ENCODE results near the gene GRM7. TPM values are rescaled to one million over a fixed set of nuclear protein-coding genes. Genes with fewer than 3 reads are reported as not detected.

The GRM7 gene
- total RNA-seq, 2 experiments from 2014 or later = not detected

- H3K4me1 ChIP-seq (ENCODE audit: insufficient read depth, low read length, poor library complexity, severe bottlenecking) = no peaks in the 10 kb centered on the region
- no peaks in the 10 kb centered on the region for H3K79me2 ChIP-seq (ENCODE audit: insufficient read depth, low read depth, low read length)
Observed at GRCh38 chr3:7158516-7158915, 297.6 kb downstream of the GRM7 start.

DNA sequence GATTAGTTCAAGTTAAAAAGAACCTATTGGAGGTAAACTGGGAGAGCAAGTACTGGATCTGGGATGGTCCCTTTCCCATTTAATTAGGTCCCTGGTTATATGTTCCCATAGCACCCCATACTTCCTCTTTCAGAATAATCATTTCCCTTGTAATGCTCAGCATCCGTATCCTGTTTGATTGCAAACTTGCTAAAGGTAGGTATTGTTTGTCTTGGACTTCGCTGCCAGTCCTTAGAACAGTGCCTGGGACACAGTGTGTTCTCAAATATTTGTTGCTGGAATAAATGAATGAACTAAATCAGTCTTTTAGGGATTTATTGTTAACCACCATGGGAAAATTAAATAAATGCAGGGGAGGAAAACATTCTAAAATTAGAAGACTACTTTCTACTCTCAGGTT lies 299.8 kb downstream of the GRM7 start:
- Histone ChIP-seq H2AFZ (ENCODE audit: low read length) (no peak overlapping the region), H3K79me2 (ENCODE audit: insufficient read depth, low read depth, low read length) (no peaks in the 10 kb centered on the region), H4K20me1 (ENCODE audit: insufficient read depth, low read length) (no peaks in the 10 kb centered on the region), H3K4me2 (ENCODE audit: low read length) (no peak overlapping the region), H3K27ac (ENCODE audit: low read depth, low read length, poor library complexity, severe bottlenecking) (no peak overlapping the region), H3K36me3 (ENCODE audit: insufficient read depth, low read length) (no peaks in the 10 kb centered on the region), H3K4me1 (ENCODE audit: insufficient read depth, low read length, poor library complexity, severe bottlenecking) (no peaks in the 10 kb centered on the region), H3K9me2 (ENCODE audit: insufficient read depth, low read length) (no peaks in the 10 kb centered on the region), H3K4me3 (ENCODE audit: low read depth, low read length, poor library complexity, severe bottlenecking) (no peak overlapping the region), H3K9me3 (ENCODE audit: low read length) (no peaks in the 10 kb centered on the region)
- TF ChIP-seq, protein P1, sequence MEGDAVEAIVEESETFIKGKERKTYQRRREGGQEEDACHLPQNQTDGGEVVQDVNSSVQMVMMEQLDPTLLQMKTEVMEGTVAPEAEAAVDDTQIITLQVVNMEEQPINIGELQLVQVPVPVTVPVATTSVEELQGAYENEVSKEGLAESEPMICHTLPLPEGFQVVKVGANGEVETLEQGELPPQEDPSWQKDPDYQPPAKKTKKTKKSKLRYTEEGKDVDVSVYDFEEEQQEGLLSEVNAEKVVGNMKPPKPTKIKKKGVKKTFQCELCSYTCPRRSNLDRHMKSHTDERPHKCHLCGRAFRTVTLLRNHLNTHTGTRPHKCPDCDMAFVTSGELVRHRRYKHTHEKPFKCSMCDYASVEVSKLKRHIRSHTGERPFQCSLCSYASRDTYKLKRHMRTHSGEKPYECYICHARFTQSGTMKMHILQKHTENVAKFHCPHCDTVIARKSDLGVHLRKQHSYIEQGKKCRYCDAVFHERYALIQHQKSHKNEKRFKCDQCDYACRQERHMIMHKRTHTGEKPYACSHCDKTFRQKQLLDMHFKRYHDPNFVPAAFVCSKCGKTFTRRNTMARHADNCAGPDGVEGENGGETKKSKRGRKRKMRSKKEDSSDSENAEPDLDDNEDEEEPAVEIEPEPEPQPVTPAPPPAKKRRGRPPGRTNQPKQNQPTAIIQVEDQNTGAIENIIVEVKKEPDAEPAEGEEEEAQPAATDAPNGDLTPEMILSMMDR (conservative IDR thresholded peaks at IDR 0.05; ENCODE audit: low read length) = no peak
- BruUV-seq (replicated peaks) = no TSS peak
- ChIA-PET POLR2A (no interaction called here), CTCF (ENCODE audit: unreplicated experiment) (no interaction called here)
- no peak for DNase-seq (ENCODE audit: low spot score)
- intact Hi-C loops (cut with micrococcal nuclease; ENCODE audit: unreplicated experiment) = no loop called here

More at GRCh38 chr3:7158516-7158915, 297.6 kb downstream of the GRM7 start:
- Histone ChIP-seq H3K9me2 (ENCODE audit: insufficient read depth, low read length) (no peaks in the 10 kb centered on the region), H3K27ac (ENCODE audit: low read depth, low read length, poor library complexity, severe bottlenecking) (no peak overlapping the region), H3K36me3 (ENCODE audit: insufficient read depth, low read length) (no peaks in the 10 kb centered on the region), H3K4me3 (ENCODE audit: low read depth, low read length, poor library complexity, severe bottlenecking) (no peak overlapping the region), H3K9me3 (ENCODE audit: low read length) (no peaks in the 10 kb centered on the region), H4K20me1 (ENCODE audit: insufficient read depth, low read length) (no peaks in the 10 kb centered on the region), H2AFZ (ENCODE audit: low read length) (no peak overlapping the region), H3K4me2 (ENCODE audit: low read length) (no peak overlapping the region)
- TF ChIP-seq, protein P1 (conservative IDR thresholded peaks at IDR 0.05; ENCODE audit: low read length) = no peak
- TF ChIP-seq EZH2phosphoT487 (IDR thresholded peaks at IDR 0.05; ENCODE audit: borderline replicate concordance, low read depth, low read length) = no peak
- DNase-seq (ENCODE audit: low spot score) = no peak
- no TSS peak for BruUV-seq (replicated peaks)
- POLR2A ChIA-PET = interaction anchor here (1.0 kb wide), 1 partner anchor 9 kb away, joined by 3 read pairs; no protein-coding TSS in a partner anchor
- intact Hi-C loops (cut with micrococcal nuclease; ENCODE audit: unreplicated experiment) = no loop called here
- CTCF ChIA-PET (ENCODE audit: unreplicated experiment) = no interaction called here

DNA sequence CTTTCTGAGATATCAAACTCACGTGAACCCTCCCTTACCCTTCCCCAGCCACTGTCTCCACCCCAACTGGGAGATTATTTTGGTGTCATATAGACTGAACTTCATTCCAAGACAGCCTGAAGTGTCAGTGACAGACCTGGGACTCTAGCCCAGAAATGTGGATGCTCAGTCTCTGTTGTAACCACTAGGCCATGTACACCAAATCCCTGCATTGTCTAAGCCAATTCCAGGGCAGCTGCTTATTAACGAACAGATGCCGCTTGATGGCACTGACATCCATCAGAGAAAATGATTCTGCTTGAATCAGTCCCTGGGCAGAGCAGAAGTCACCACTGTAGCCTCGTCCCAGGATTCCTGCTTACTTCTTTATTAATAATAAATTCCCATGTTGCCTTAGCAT lies 305.5 kb downstream of the GRM7 start:
- Histone ChIP-seq H2AFZ (ENCODE audit: low read length) (no peak overlapping the region), H3K9me3 (ENCODE audit: low read length) (no peaks in the 10 kb centered on the region), H3K79me2 (ENCODE audit: insufficient read depth, low read depth, low read length) (no peaks in the 10 kb centered on the region), H3K4me3 (ENCODE audit: low read depth, low read length, poor library complexity, severe bottlenecking) (no peak overlapping the region), H4K20me1 (ENCODE audit: insufficient read depth, low read length) (no peaks in the 10 kb centered on the region), H3K36me3 (ENCODE audit: insufficient read depth, low read length) (no peaks in the 10 kb centered on the region), H3K4me1 (ENCODE audit: insufficient read depth, low read length, poor library complexity, severe bottlenecking) (no peaks in the 10 kb centered on the region), H3K27ac (ENCODE audit: low read depth, low read length, poor library complexity, severe bottlenecking) (no peak overlapping the region), H3K4me2 (ENCODE audit: low read length) (no peak overlapping the region), H3K9me2 (ENCODE audit: insufficient read depth, low read length) (no peaks in the 10 kb centered on the region)
- ChIA-PET CTCF (ENCODE audit: unreplicated experiment) (no interaction called here), POLR2A (interaction anchor here (1.4 to 1.6 kb wide), 2 partner anchors 9 to 15 kb away, joined by 4 read pairs; no protein-coding TSS in a partner anchor)
- BruUV-seq (replicated peaks) = no TSS peak
- TF ChIP-seq, protein P1 (conservative IDR thresholded peaks at IDR 0.05; ENCODE audit: low read length) = no peak
- no peak for TF ChIP-seq EZH2phosphoT487 (IDR thresholded peaks at IDR 0.05; ENCODE audit: borderline replicate concordance, low read depth, low read length)
- intact Hi-C loops (cut with micrococcal nuclease; ENCODE audit: unreplicated experiment) = no loop called here
- DNase-seq (ENCODE audit: low spot score) = no peak
